ENCODE measurements around the gene ANKS1A. TPM values are rescaled to one million over a fixed set of nuclear protein-coding genes. Genes with fewer than 3 reads are reported as not detected.

The ANKS1A gene
- total and polyA plus RNA-seq, 2 of the 4 experiments (the other 2 are of a cell fraction), result 7.2 to 7.5 TPM

DNA sequence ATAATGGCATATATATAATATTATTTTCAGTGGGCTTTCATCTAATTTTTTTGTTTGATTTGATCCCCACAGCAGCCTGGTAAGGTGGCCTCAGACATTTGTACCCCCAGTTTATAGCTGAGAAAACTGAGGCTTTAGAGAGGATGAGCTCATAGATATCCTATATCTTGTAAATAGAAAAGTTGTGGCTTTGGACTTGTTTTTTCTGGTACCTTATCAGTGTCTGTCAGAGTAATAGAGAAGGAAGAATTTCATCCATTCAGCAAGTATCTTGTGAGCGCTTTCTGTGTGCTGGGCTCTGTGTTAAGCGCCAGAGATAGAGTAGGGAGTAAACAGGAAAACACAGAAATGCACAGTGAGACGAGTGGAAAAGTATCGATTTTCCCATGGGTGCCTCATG, 29.1 kb upstream of the ANKS1A start:
- Histone ChIP-seq H3K9me3 (ENCODE audit: control insufficient read depth, insufficient read depth, low read length) (no peaks in the 10 kb centered on the region), H3K79me1 (ENCODE audit: low read depth in 1 of 2, low read length in 2 of 2) (no peaks in the 10 kb centered on the region), H3K14ac (replicated peaks; ENCODE audit: low read depth, low read length) (no peak overlapping the region), H3K36me3 (ENCODE audit: control insufficient read depth, insufficient read depth, low read length) (peaks cover 26% of the 10 kb centered on the region), H2BK15ac (ENCODE audit: low read depth, low read length) (no peak overlapping the region), H4K5ac (ENCODE audit: low read depth, low read length) (no peak overlapping the region), H3K9ac (ENCODE audit: low read depth, low read length) (no peak overlapping the region), H3K56ac (ENCODE audit: extremely low read depth, insufficient read depth, low read length) (no peak overlapping the region), H3K27me3 (ENCODE audit: control insufficient read depth, insufficient read depth, low read length) (no peaks in the 10 kb centered on the region), H2BK5ac (ENCODE audit: low read depth, low read length, poor library complexity, severe bottlenecking) (no peak overlapping the region), H3K4me2 (ENCODE audit: low read depth, low read length) (no peak overlapping the region), H2AK5ac (ENCODE audit: low read depth, low read length) (no peak overlapping the region), H4K91ac (ENCODE audit: insufficient read depth, low read depth, low read length) (no peak overlapping the region), H3K4ac (ENCODE audit: low read depth, low read length) (no peak overlapping the region), H3K4me3 (ENCODE audit: insufficient read depth, low read depth, low read length) (no peak overlapping the region), H3K4me1 (ENCODE audit: control insufficient read depth, insufficient read depth, low read length) (no peaks in the 10 kb centered on the region), H2AFZ (replicated peaks; ENCODE audit: low read length, poor library complexity) (no peak overlapping the region), H3K9me1 (ENCODE audit: insufficient read depth, low read length) (peaks cover 4% of the 10 kb centered on the region; the same call in 1 of the 2 replicates), H3K27ac (ENCODE audit: insufficient read depth, low read length) (no peak overlapping the region), H4K20me1 (ENCODE audit: insufficient read depth, low read length) (no peaks in the 10 kb centered on the region), H2BK20ac (ENCODE audit: low read depth, low read length) (no peak overlapping the region), H2AK9ac (replicated peaks; ENCODE audit: low read depth, low read length, poor library complexity) (no peak overlapping the region), H3K23ac (ENCODE audit: low read depth, low read length) (no peak overlapping the region), H2BK120ac (ENCODE audit: low read depth, low read length) (no peak overlapping the region), H4K8ac (ENCODE audit: low read depth in 2 of 2, low read length in 2 of 2) (no peak overlapping the region), H3K18ac (ENCODE audit: low read depth, low read length) (no peak overlapping the region)
- WGBS, 2 experiments (ENCODE audit: extremely low coverage in 2 of 2, insufficient read length in 1 of 2), result 93% methylated on average over 4 of the region's 4 CpGs; no CpG with 5 or more reads in 1 of the 2 experiments
- in situ Hi-C loops (cut with MboI; ENCODE audit: low sequenced_read_pairs), result no loop called here
- no peak for ATAC-seq (ENCODE audit: low read depth)
- intact Hi-C loops (cut with micrococcal nuclease), result no loop called here
- dilution Hi-C loops (cut with HindIII; ENCODE audit: low sequenced_read_pairs, unreplicated experiment), result no loop called here
- DNase-seq, result no peak
- TF ChIP-seq MAFK (IDR thresholded peaks at IDR 0.05; ENCODE audit: low read depth, low read length), result no peak
- no peak for TF ChIP-seq FOS (IDR thresholded peaks at IDR 0.05; ENCODE audit: low read depth, low read length)
- TF ChIP-seq, protein P1, sequence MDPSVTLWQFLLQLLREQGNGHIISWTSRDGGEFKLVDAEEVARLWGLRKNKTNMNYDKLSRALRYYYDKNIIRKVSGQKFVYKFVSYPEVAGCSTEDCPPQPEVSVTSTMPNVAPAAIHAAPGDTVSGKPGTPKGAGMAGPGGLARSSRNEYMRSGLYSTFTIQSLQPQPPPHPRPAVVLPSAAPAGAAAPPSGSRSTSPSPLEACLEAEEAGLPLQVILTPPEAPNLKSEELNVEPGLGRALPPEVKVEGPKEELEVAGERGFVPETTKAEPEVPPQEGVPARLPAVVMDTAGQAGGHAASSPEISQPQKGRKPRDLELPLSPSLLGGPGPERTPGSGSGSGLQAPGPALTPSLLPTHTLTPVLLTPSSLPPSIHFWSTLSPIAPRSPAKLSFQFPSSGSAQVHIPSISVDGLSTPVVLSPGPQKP (IDR thresholded peaks at IDR 0.05; ENCODE audit: borderline replicate concordance, low read depth, low read length), result no peak
- TF ChIP-seq CHD1 (IDR thresholded peaks at IDR 0.05; ENCODE audit: low read depth, low read length), result no peak
- TF ChIP-seq CEBPB (IDR thresholded peaks at IDR 0.05; ENCODE audit: low read depth, low read length), result no peak
- TF ChIP-seq SMC3 (IDR thresholded peaks at IDR 0.05; ENCODE audit: low read depth, low read length), result no peak
- TF ChIP-seq POLR2A (IDR thresholded peaks at IDR 0.05; ENCODE audit: low read depth, low read length), result no peak
- TF ChIP-seq MXI1 (IDR thresholded peaks at IDR 0.05; ENCODE audit: borderline replicate concordance, low read depth, low read length), result no peak
- no peak for TF ChIP-seq RAD21 (IDR thresholded peaks at IDR 0.05; ENCODE audit: low read length)
- TF ChIP-seq, protein P2, sequence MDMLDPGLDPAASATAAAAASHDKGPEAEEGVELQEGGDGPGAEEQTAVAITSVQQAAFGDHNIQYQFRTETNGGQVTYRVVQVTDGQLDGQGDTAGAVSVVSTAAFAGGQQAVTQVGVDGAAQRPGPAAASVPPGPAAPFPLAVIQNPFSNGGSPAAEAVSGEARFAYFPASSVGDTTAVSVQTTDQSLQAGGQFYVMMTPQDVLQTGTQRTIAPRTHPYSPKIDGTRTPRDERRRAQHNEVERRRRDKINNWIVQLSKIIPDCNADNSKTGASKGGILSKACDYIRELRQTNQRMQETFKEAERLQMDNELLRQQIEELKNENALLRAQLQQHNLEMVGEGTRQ (IDR thresholded peaks at IDR 0.05; ENCODE audit: low read depth, low read length), result no peak
- ChIA-PET POLR2A (ENCODE audit: unreplicated experiment) (no interaction called here), CTCF (no interaction called here)
- BruUV-seq (replicated peaks), result no TSS peak

All from IMR-90 (cell line).